CD4-positive, alpha-beta T cell treated with Interleukin-12 subunit alpha and Interleukin-12 subunit beta, for 1 hour (primary cell): ENCODE measurements around the gene SYCN.

Experiments
- DNase-seq: peaks from one replicate; pipeline ENCODE4 v3.0.0-alpha.2; 2020

SYCN gene

DNA sequence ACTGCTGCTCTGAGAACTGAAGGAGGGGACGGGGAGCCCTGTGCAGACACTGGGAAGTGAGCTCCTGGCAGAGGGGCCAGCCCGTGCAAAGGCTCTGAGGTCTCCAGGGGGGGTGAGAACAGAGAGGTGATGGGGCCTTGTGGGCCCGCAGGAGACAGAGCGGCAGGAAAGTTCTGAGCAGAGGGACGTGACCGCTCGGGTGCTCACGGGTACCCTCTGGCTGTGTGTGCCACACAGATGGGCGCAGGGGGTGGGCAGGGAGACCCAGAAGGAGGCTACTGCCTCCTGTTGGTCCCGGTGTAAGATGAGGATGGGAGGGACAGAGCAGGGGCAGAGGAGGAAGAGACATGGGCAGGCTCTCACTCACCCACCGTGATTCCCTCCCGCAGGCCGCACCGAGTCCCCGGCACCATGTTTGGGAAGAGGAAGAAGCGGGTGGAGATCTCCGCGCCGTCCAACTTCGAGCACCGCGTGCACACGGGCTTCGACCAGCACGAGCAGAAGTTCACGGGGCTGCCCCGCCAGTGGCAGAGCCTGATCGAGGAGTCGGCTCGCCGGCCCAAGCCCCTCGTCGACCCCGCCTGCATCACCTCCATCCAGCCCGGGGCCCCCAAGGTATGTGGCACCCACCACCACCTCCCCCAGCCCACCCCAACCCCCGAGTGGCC lies 34.8 kb downstream of the SYCN start:
- no peak for DNase-seq

DNA sequence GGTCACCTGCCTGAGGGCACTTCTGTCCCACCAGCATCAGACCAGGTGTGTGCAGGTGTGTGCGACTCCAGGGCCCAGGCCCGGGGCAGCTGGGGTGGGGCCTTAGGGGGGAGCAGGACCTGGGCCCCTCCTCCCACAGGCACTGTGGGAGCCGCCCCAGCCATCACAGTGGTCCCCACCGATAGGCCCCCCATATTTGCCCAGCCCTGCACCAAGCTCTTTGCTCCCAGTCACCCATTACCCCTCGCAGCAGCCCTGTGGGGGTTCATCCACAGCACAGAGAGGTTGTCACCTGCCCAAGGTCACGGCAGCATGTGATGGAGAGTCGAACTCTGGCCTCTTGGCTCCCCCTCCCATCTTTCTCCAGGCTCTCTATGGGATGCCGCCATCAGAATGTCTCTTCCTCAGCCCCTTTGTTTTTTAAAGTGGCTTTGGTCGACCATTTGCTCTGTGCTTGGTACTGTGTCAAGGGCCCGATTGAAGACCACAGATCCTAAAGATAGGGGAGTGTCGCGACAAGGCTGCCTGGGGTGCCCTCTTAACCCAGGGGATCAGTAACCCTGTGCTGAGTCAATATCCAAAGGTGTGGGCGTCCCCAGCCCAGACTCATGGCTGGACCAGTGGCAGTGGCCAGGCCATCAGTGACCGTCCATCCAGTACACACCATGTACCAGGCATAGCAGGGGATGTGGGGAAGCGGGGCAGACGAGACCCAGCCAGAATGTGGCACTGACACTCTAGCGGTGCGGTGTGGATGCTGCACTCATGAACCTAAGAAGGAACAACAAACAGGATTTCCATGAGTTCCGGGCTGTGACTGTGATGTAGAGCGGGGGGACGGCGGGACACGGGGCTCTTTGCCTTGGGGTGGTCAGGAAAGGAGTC lies 35.6 kb downstream of the SYCN start:
- no peak for DNase-seq

DNA sequence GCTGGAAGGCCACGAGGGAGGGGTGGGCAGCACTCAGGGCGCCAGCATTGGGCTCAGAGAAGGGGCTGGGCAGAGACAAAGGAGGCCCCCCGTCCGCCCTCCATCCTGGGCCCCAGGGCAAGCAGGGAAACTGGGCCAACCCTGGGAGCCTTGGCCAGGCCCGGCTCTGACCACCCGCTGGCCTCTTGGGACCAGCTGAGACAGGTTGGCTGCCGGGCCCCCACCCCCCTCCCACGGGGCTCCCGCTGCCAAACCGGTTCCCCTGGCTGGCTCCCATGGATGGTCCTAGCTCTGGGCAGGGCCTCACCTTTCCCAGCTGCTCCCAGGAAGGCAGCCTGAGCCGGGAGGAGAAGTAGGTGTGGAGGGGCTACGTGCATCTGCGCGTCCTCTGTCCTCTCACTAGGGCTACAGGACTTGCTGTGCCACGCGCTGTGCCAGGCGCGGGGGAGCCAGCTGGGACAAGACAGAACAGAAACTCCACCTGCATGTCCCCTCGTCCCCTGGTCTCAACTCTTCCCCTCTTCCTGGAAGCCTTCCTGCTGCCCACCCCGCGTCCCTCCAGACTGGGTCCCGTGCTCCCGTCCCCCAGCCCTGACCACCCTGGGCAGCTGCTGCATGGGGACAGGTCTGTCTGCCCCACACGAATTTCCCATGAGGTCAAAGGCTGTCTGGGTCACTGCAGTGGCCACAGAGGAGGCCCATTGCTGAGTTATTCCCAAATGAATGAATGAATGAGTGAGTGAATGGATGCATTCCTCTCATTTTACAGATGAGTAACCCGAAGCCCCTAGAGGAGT lies 36.4 kb downstream of the SYCN start:
- DNase-seq, result no peak

- no peak for DNase-seq
Measured at GRCh38 chr19:39166571-39167391, 37.3 kb downstream of the SYCN start.

GRCh38 chr19:39165857-39166256 lies 38.2 kb downstream of the SYCN start:
- DNase-seq, result no peak

DNA sequence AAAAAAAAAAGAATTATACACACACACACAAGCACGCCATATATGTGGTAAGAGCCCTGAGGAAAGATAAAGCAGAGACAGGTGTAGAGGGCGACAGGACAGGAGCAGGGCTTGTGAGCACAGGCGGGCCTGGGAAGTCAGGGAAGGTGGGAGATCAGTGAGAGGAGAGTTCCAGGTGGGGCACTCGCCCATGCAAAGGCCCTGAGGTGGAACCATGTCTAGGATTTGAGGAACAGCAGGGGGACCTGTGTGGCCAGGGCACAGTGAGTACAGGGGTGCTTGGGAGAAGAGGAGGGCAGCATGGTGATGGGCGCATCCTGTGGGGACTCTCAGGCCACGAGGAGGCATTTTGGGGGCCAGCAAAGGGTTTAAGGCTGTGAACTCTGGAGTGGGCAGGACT lies 39.8 kb downstream of the SYCN start:
- no peak for DNase-seq

- no peak for DNase-seq
Measured at GRCh38 chr19:39163621-39164020, 40.4 kb downstream of the SYCN start.

GRCh38 chr19:39162441-39163043 lies 41.5 kb downstream of the SYCN start:
- no peak for DNase-seq

DNA sequence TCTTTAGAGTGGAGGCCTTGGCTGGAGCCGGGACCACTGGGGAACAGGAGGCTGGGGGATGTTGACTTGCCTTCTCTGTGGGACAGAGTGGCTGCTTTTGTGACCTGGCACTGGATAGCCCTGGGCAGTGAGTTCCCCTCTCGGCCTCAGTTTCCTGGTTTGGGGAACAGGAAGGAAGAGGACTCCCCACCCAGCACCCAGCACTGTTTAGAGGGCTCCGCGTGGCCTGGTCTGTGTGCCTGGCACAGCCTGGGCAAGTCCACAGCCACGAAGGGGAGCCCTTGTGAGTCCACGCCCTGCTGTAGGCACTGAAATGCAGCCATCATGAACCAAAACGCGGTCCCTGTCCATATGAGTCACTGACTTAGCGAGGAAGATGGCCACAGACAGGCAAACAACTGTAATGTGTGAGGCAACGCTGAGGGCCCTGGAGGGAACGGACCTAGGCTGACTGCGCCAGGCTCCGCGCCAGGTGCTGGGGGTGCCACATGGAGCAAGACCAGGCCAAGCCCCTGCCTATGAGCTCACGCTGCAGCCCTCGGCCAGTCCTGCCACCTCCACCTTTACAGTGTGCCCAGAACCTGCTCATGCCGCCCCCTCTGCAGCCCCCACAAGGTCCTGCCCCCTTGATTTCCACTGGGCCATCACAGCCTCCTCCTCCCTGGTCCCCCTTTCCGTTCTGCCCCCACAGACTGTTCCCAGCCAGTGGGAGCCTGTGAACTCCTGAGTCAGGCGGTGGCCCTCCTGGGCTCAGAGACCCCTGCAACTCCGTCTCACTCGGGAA lies 43.0 kb downstream of the SYCN start:
- DNase-seq, result no peak

- no peak for DNase-seq
Measured at GRCh38 chr19:39160523-39160861, 43.6 kb downstream of the SYCN start.

GRCh38 chr19:39158646-39159260 lies 45.3 kb downstream of the SYCN start:
- DNase-seq, result no peak

DNA sequence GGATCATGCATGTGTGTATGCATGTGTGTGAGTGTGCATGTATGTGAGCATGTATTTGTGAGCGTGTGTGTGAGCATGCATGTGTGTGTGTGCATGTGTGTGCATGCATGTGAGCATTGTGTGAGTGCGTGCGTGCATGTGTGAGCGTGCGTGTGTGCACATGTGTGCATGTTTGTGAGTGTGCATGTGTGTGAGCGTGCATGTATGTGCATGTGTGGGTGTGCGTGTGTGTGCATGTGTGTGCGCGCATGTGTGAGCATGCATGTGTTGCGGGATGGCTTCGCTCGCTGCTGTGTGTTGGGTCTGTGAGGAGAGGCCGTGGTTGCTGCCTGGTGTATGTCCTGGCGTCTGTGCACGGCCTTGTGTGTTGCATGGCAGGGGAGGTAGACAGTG lies 46.1 kb downstream of the SYCN start:
- DNase-seq, result no peak

DNA sequence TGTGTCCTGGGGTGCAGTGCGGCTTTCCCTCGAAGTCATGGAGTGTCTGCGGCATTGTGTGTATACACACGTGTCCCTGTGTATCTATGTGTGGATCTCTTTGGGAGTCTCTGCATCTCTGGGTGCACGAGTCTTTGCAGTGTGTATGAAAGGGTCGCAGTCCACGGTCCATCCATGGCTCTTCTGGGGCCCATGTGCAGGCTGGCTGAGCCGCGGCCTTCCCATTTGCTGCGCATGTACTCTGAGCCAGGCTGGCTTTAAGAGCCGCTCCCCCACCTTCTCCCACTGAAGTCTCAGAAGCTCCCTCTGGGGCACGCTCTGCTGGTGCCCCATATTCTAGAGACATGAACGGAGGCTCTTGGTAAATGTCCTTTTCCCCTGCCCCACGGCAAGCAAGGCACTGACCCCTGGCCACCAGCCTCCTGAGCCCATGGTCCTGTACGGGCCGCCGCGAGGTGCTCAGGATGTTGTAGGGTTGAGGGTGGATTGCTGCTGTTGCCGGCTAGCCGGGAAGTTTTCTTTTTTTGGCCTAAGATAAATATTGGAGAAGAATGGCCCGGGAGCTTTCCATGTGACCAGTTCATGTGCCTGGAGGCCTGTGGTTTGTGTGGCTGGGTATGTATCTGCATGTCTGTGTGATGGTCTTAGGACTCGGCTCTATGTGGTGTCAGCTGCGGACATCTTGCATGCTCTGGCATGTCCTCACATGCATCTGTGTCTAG lies 46.6 kb downstream of the SYCN start:
- no peak for DNase-seq

GRCh38 chr19:39156326-39157230 lies 47.5 kb downstream of the SYCN start:
- DNase-seq, result no peak

DNA sequence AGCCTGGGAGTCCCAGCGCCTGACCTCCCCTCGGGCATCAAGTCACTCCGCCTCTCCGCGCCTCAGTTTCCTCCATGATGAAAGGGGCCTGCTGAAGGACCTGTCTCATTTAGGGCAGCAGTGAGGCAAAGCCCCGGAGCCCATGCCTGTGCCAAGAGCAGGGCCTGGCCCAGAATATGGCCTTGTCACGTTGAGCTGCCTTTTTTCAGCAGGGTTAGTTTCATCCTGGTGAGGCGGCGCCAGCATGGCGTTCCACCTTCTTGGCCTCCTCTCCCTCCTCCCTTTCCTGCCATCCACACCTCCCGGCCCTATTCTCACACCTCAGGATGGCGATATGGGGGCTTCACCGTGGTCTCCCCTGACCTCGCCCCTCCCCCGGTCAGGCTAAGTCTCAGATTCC lies 48.3 kb downstream of the SYCN start:
- no peak for DNase-seq

GRCh38 chr19:39155114-39155700 lies 48.9 kb downstream of the SYCN start:
- no peak for DNase-seq

DNA sequence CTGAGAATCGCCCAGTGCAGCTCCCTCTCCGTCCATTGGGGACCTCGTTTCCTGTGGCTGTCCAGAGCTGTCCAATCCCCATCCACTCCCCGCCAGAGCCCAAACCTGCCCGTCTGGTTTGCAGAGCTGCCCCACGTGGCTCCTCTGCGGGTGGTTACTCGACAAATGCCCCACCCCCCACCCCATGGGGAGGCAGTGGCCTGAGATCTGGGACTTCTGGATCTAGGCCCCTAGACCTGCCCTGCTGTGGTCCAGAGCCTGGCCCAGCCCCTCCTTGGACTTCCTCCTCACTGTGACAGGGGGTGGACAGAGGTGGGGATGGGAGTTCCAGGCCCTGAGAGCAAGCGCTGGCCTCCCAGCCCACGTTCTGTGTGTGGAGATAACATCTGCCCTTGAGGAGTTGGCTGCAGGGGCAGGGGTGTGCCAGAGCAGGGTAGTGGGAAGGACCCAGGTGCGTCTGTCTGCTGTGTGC lies 49.4 kb downstream of the SYCN start:
- DNase-seq, result no peak

GRCh38 chr19:39154100-39154628 lies 49.9 kb downstream of the SYCN start:
- no peak for DNase-seq
